H9 (cell line): ENCODE results near the gene GSE1. TPM values are rescaled to one million over a fixed set of nuclear protein-coding genes. Genes with fewer than 3 reads are reported as not detected.

Source experiments
- DNase-seq: peaks from one replicate; pipeline ENCODE4 v3.0.0-alpha.2; 2017
- H2AFZ ChIP-seq: one replicate; pipeline ENCODE4 v1.6.1; 2013; ENCODE audit warnings: mild to moderate bottlenecking, low read length, control low read depth, moderate library complexity
- H2AK5ac ChIP-seq: 2 replicates; pipeline ENCODE4 v1.6.1; 2013; ENCODE audit warnings: low read length, control low read depth, mixed read lengths; ENCODE audit not compliant: insufficient read length
- H2BK120ac ChIP-seq: one replicate; pipeline ENCODE4 v1.6.1; 2013; ENCODE audit warnings: low read depth, mild to moderate bottlenecking, low read length, control low read depth, inconsistent platforms; ENCODE audit not compliant: poor library complexity, severe bottlenecking
- H2BK12ac ChIP-seq: 2 replicates; pipeline ENCODE4 v1.6.1; 2013; ENCODE audit warnings: low read length, control low read depth, mixed read lengths, low read depth; ENCODE audit not compliant: insufficient read length
- H2BK15ac ChIP-seq: 2 replicates; pipeline ENCODE4 v1.6.1; 2013; ENCODE audit warnings: low read depth, low read length, control low read depth
- H2BK20ac ChIP-seq: one replicate; pipeline ENCODE4 v1.6.1; 2013; ENCODE audit warnings: low read depth, mild to moderate bottlenecking, low read length, control low read depth, inconsistent platforms; ENCODE audit not compliant: poor library complexity, severe bottlenecking
- H2BK5ac ChIP-seq: 2 replicates; pipeline ENCODE4 v1.6.1; 2013; ENCODE audit warnings: low read length, control low read depth, mixed read lengths; ENCODE audit not compliant: insufficient read length
- H3K14ac ChIP-seq: 2 replicates; pipeline ENCODE4 v1.6.1; 2013; ENCODE audit warnings: low read length, control low read depth; ENCODE audit not compliant: insufficient read depth
- H3K18ac ChIP-seq: 2 replicates; pipeline ENCODE4 v1.6.1; 2013; ENCODE audit warnings: low read depth, mild to moderate bottlenecking, mixed read lengths, low read length, control low read depth; ENCODE audit not compliant: insufficient read length
- H3K23ac ChIP-seq: 2 replicates; pipeline ENCODE4 v1.6.1; 2013; ENCODE audit warnings: low read length, control low read depth, mixed read lengths, low read depth; ENCODE audit not compliant: insufficient read length
- H3K23me2 ChIP-seq: 2 replicates; pipeline ENCODE4 v1.6.1; 2013; ENCODE audit warnings: low read depth, mild to moderate bottlenecking, mixed read lengths, low read length, control low read depth; ENCODE audit not compliant: insufficient read length, poor library complexity, severe bottlenecking
- H3K27ac ChIP-seq: 2 replicates; pipeline ENCODE4 v1.5.1; 2013; ENCODE audit warnings: low read length, control low read depth, mixed read lengths, low read depth; ENCODE audit not compliant: insufficient read length
- H3K27me3 ChIP-seq: 2 replicates; pipeline ENCODE4 v1.6.1; 2013; ENCODE audit warnings: low read length, control low read depth, inconsistent platforms; ENCODE audit not compliant: insufficient read depth
- H3K4ac ChIP-seq: 2 replicates; pipeline ENCODE4 v1.6.1; 2013; ENCODE audit warnings: low read depth, mild to moderate bottlenecking, control low read depth, inconsistent platforms, low read length, moderate library complexity
- H3K4me1 ChIP-seq: 2 replicates; pipeline ENCODE4 v1.6.1; 2013; ENCODE audit warnings: low read length, control low read depth, inconsistent platforms; ENCODE audit not compliant: insufficient read depth
- H3K4me2 ChIP-seq: 2 replicates; pipeline ENCODE4 v1.6.1; 2013; ENCODE audit warnings: low read length, control low read depth, mixed read lengths; ENCODE audit not compliant: insufficient read length, insufficient read depth
- H3K56ac ChIP-seq: 2 replicates; pipeline ENCODE4 v1.6.1; 2013; ENCODE audit warnings: low read depth, mild to moderate bottlenecking, mixed read lengths, low read length, control low read depth; ENCODE audit not compliant: insufficient read length
- H3K79me1 ChIP-seq: 2 replicates; pipeline ENCODE4 v1.6.1; 2013; ENCODE audit warnings: low read depth, mild to moderate bottlenecking, moderate library complexity, low read length, control low read depth, inconsistent platforms; ENCODE audit not compliant: insufficient read depth, poor library complexity, severe bottlenecking
- H3K79me2 ChIP-seq: 2 replicates; pipeline ENCODE4 v1.6.1; 2013; ENCODE audit warnings: low read length, control low read depth, inconsistent platforms; ENCODE audit not compliant: insufficient read depth
- H3K9ac ChIP-seq: 2 replicates; pipeline ENCODE4 v1.6.1; 2013; ENCODE audit warnings: low read length, control low read depth, mixed read lengths; ENCODE audit not compliant: insufficient read length; ENCODE audit errors: extremely low read depth
- H3K9me3 ChIP-seq: one replicate; pipeline ENCODE4 v1.6.1; 2013; ENCODE audit warnings: low read depth, low read length, inconsistent platforms; ENCODE audit not compliant: control insufficient read depth
- H3T11ph ChIP-seq: one replicate; pipeline ENCODE4 v1.6.1; 2013; ENCODE audit warnings: mild to moderate bottlenecking, low read length, control low read depth, inconsistent platforms
- H4K20me1 ChIP-seq: one replicate; pipeline ENCODE4 v1.6.1; 2013; ENCODE audit not compliant: control insufficient read depth, insufficient read length, insufficient read depth
- H4K5ac ChIP-seq: 2 replicates; pipeline ENCODE4 v1.6.1; 2013; ENCODE audit warnings: low read depth, mild to moderate bottlenecking, mixed read lengths, low read length, control low read depth; ENCODE audit not compliant: insufficient read length
- H4K8ac ChIP-seq: replicated peaks from 2 replicates; pipeline ENCODE4 v1.6.1; 2013; ENCODE audit warnings: low read length, control low read depth, mixed read lengths, low read depth; ENCODE audit not compliant: insufficient read length
- H4K91ac ChIP-seq: 2 replicates; pipeline ENCODE4 v1.6.1; 2013; ENCODE audit warnings: low read depth, mild to moderate bottlenecking, moderate library complexity, mixed read lengths, low read length, control low read depth; ENCODE audit not compliant: insufficient read length
- H3K27ac Mint-ChIP-seq, 3 experiments: 2 replicates in 2 of 3; 3 replicates in 1 of 3; pipeline ENCODE4 v1.8.0; 2020 to 2021; ENCODE audit warnings: mixed read lengths in 3 of 3, mild to moderate bottlenecking in 1 of 3, moderate library complexity in 1 of 3
- H3K27me3 Mint-ChIP-seq: 2 replicates; pipeline ENCODE4 v1.8.0; 2021; ENCODE audit warnings: low read depth, mild to moderate bottlenecking, moderate library complexity, mixed read lengths
- H3K36me3 Mint-ChIP-seq, 3 experiments: 2 replicates in 2 of 3; 3 replicates in 1 of 3; pipeline ENCODE4 v1.8.0; 2020 to 2021; ENCODE audit warnings: low read depth in 3 of 3, mixed read lengths in 3 of 3; ENCODE audit not compliant: insufficient read depth in 1 of 3
- H3K4me1 Mint-ChIP-seq, 2 experiments: 2 replicates each; pipeline ENCODE4 v1.8.0; 2020; ENCODE audit warnings: mixed read lengths in 2 of 2
- H3K4me3 Mint-ChIP-seq, 2 experiments: 2 replicates in 1 of 2; 3 replicates in 1 of 2; pipeline ENCODE4 v1.8.0; 2020 to 2021; ENCODE audit warnings: mild to moderate bottlenecking in 2 of 2, mixed read lengths in 2 of 2, moderate library complexity in 1 of 2
- H3K9me3 Mint-ChIP-seq, 2 experiments: 2 replicates in 1 of 2; 3 replicates in 1 of 2; pipeline ENCODE4 v1.8.0; 2020; ENCODE audit warnings: mild to moderate bottlenecking in 2 of 2, mixed read lengths in 2 of 2, moderate library complexity in 1 of 2
- WGBS: extraction: QIAGEN DNeasy Blood & Tissue Kit; methylation state at CpG from one replicate; pipeline ENCODE4 v1.1.7; 2013; ENCODE audit warnings: missing lambda C conversion rate, low lambda C conversion rate, mixed read lengths; ENCODE audit not compliant: insufficient read length; ENCODE audit errors: extremely low coverage; 5-methylcytosine and 5-hydroxymethylcytosine counted together
- total RNA-seq: library from RNA; stranded (reverse); gene quantifications from 2 replicates; pipeline ENCODE4 v1.2.1, GENCODE V29; 2021
- TF ChIP-seq, protein P1 (sequence below): fragments of 200-600 bp; sonication (generic); conservative IDR thresholded peaks from 3 replicates; pipeline ENCODE4 v1.8.0; 2021; ENCODE audit warnings: antibody characterized with exemption, mild to moderate bottlenecking

Gene GSE1
- total RNA-seq, 1 experiment from 2014 or later, result 125 TPM

- WGBS, result no CpG with 5 or more reads among the region's 35 CpGs
- H4K20me1 ChIP-seq, result peaks cover 4% of the 10 kb centered on the region
Observed at GRCh38 chr16:85632709-85633437, 19.8 kb downstream of the GSE1 start.

More at GRCh38 chr16:85632709-85633437, 19.8 kb downstream of the GSE1 start:
- Mint-ChIP-seq H3K36me3 (peaks cover 19 to 33% (median 26%) of the 10 kb centered on the region in 3 experiments), H3K27ac (no peak overlapping the region; a peak in 1 of 7 replicates), H3K27me3 (no peaks in the 10 kb centered on the region), H3K9me3 (peaks cover 11 to 14% of the 10 kb centered on the region in 2 experiments), H3K4me1 (peaks cover 2 to 9% of the 10 kb centered on the region in 2 experiments; a peak in 3 of 4 replicates), H3K4me3 (no peak overlapping the region)
- DNase-seq, result no peak
- H2BK120ac ChIP-seq, result no peak overlapping the region
- H3K9ac ChIP-seq, result no peak overlapping the region
- TF ChIP-seq, protein P1, sequence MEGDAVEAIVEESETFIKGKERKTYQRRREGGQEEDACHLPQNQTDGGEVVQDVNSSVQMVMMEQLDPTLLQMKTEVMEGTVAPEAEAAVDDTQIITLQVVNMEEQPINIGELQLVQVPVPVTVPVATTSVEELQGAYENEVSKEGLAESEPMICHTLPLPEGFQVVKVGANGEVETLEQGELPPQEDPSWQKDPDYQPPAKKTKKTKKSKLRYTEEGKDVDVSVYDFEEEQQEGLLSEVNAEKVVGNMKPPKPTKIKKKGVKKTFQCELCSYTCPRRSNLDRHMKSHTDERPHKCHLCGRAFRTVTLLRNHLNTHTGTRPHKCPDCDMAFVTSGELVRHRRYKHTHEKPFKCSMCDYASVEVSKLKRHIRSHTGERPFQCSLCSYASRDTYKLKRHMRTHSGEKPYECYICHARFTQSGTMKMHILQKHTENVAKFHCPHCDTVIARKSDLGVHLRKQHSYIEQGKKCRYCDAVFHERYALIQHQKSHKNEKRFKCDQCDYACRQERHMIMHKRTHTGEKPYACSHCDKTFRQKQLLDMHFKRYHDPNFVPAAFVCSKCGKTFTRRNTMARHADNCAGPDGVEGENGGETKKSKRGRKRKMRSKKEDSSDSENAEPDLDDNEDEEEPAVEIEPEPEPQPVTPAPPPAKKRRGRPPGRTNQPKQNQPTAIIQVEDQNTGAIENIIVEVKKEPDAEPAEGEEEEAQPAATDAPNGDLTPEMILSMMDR, result no peak
- H3K9me3 ChIP-seq, result no peaks in the 10 kb centered on the region
- no peaks in the 10 kb centered on the region for H3K27me3 ChIP-seq
- no peak overlapping the region for H4K5ac ChIP-seq
- H4K8ac ChIP-seq, result no peak overlapping the region
- H4K91ac ChIP-seq, result no peak overlapping the region
- H3K79me1 ChIP-seq, result peaks cover 6% of the 10 kb centered on the region
- H3K18ac ChIP-seq, result no peak overlapping the region
- H3K27ac ChIP-seq, result no peak overlapping the region
- H2AK5ac ChIP-seq, result no peak overlapping the region
- H3K79me2 ChIP-seq, result peaks cover 35% of the 10 kb centered on the region; the same call in 1 of the 2 replicates
- H3K56ac ChIP-seq, result no peak overlapping the region
- H3K4ac ChIP-seq, result no peak overlapping the region
- no peak overlapping the region for H2BK5ac ChIP-seq
- no peaks in the 10 kb centered on the region for H3K4me1 ChIP-seq
- H3K14ac ChIP-seq, result no peak overlapping the region; the same call in 1 of the 2 replicates
- H2AFZ ChIP-seq, result no peak overlapping the region
- no peak overlapping the region for H2BK20ac ChIP-seq
- H3T11ph ChIP-seq, result no peak overlapping the region
- no peaks in the 10 kb centered on the region for H3K23me2 ChIP-seq
- H3K4me2 ChIP-seq, result no peak overlapping the region
- no peak overlapping the region for H3K23ac ChIP-seq
- H2BK12ac ChIP-seq, result no peak overlapping the region
- H2BK15ac ChIP-seq, result no peak overlapping the region
